Activated T-cell treated with anti-CD3 and anti-CD28 coated beads, Interleukin-2, amount 50 U/mL, for 24 hours (primary cell): ENCODE results near the gene SNCAIP.

Experiments
- DNase-seq: peaks from one replicate; pipeline ENCODE4 v3.0.0-alpha.2; 2020
- H3K27ac Mint-ChIP-seq: 2 replicates; pipeline ENCODE4 v1.8.0; 2020; ENCODE audit warnings: mild to moderate bottlenecking, mixed read lengths
- H3K27me3 Mint-ChIP-seq: 2 replicates; pipeline ENCODE4 v1.8.0; 2020; ENCODE audit warnings: mixed read lengths
- H3K36me3 Mint-ChIP-seq: 2 replicates; pipeline ENCODE4 v1.8.0; 2020; ENCODE audit warnings: low read depth, mixed read lengths
- H3K4me1 Mint-ChIP-seq: 2 replicates; pipeline ENCODE4 v1.8.0; 2020; ENCODE audit warnings: low read depth, mixed read lengths
- H3K4me3 Mint-ChIP-seq: 2 replicates; pipeline ENCODE4 v1.8.0; 2020; ENCODE audit warnings: mild to moderate bottlenecking, moderate library complexity, mixed read lengths
- H3K9me3 Mint-ChIP-seq: 2 replicates; pipeline ENCODE4 v1.8.0; 2020; ENCODE audit warnings: mixed read lengths

The SNCAIP gene

DNA sequence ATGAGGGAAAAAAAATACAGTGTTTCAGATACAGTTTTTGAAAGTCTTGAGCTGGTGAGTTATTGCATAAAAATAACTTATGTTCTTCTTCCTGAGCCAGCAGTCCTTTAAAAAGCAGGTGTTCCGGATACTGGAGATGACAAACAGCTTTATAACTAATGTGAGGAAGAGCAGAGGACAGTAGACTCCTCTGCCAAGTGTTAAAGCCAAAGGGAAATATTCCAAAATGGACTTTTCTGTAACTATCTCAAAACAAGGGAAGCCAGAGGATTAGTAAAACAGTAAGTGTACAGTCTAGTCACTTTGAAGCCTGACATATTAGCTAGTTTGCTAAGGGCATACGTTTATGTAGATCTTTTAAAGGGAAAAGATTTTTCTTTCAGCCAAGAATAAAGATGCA is 11.0 kb upstream of the SNCAIP start:
- DNase-seq = no peak
- no peaks in the 10 kb centered on the region for H3K4me1 Mint-ChIP-seq
- no peaks in the 10 kb centered on the region for H3K36me3 Mint-ChIP-seq
- peaks cover 4% of the 10 kb centered on the region for H3K9me3 Mint-ChIP-seq
- no peak overlapping the region for H3K4me3 Mint-ChIP-seq
- H3K27ac Mint-ChIP-seq = no peak overlapping the region
- H3K27me3 Mint-ChIP-seq = peaks cover 2% of the 10 kb centered on the region

DNA sequence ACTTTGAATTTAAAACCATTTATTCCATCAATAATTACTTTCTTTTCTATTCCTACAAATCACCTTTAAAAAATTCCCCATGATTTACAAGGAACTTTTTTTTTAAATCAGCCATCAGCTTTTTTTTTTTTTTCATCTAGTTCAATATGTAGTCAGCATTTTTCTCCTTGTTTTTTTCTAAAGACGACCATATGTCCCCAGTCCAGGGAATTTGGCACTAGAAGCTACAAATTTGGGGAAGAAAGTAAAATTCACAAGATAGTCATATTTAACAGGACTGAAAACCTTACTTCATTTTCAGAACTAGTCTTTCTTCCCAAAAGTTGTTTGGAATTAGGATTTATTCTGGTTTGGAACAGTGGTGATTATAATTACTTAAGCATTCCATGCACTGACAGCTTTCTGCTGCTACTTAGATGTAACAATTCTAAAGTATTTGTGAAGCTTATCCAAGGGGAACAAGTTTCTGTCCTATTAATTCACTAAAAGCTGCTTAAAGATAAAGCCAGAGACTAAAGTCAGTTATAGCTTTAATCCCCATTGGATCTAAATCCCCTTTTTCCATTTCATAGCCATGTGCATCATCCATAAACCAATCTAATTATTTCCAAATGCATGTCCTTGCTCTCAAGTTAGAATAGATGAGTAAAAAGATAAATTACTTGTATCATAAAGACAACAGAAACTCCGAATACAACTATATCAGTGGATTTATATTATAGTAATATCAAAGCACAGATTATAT is 7.4 kb upstream of the SNCAIP start:
- no peaks in the 10 kb centered on the region for H3K36me3 Mint-ChIP-seq
- no peak overlapping the region for H3K27ac Mint-ChIP-seq
- H3K4me3 Mint-ChIP-seq = no peak overlapping the region
- no peaks in the 10 kb centered on the region for H3K9me3 Mint-ChIP-seq
- DNase-seq = no peak
- peaks cover 8% of the 10 kb centered on the region for H3K27me3 Mint-ChIP-seq
- H3K4me1 Mint-ChIP-seq = no peaks in the 10 kb centered on the region

DNA sequence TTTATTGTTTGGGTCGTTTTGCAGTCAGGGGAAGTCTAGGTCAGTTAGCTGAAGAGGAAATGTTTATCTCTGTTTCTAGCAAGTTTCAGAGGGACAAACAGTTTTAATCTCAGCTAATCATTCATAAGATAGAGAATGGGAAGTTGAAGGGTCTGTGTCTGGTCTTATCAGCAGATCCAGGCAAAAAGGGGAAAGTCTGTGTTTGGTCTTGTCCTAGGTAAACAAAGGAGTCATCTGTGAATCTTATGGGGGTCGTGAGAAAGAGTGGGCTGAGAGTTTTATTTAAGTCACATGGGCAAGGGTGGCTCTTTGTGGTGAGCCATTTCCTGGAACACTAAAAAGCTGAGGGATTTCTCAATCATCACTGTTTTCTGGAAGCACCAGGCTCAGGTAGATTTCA is 5.6 kb upstream of the SNCAIP start:
- Mint-ChIP-seq H3K9me3 (no peaks in the 10 kb centered on the region), H3K4me3 (no peak overlapping the region), H3K4me1 (no peaks in the 10 kb centered on the region), H3K36me3 (no peaks in the 10 kb centered on the region), H3K27ac (no peak overlapping the region), H3K27me3 (peaks cover 26% of the 10 kb centered on the region)
- DNase-seq = no peak

DNA sequence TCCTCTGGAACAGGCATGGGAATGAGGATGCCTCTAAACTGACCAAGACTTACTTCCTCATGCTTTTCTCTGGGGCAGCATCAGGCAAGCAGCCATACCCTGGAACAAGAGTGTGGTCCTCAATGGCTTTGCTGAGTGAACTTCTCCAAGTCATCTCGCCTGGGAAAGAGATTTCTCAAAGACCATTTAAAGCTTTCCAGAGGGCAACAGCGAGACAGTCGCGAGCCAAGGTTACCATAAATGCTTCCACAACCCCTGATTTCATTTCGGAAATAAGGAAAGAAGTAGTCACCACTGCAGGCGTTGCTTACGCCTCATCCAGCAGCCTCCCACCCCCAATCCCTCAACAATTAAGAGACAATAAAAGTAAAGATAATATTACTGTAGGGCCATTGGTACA is 1.1 kb upstream of the SNCAIP start:
- DNase-seq = no peak
- Mint-ChIP-seq H3K4me3 (no peak overlapping the region), H3K36me3 (no peaks in the 10 kb centered on the region), H3K27ac (no peak overlapping the region), H3K27me3 (peaks cover 60% of the 10 kb centered on the region), H3K4me1 (peaks cover 7% of the 10 kb centered on the region), H3K9me3 (no peaks in the 10 kb centered on the region)

DNA sequence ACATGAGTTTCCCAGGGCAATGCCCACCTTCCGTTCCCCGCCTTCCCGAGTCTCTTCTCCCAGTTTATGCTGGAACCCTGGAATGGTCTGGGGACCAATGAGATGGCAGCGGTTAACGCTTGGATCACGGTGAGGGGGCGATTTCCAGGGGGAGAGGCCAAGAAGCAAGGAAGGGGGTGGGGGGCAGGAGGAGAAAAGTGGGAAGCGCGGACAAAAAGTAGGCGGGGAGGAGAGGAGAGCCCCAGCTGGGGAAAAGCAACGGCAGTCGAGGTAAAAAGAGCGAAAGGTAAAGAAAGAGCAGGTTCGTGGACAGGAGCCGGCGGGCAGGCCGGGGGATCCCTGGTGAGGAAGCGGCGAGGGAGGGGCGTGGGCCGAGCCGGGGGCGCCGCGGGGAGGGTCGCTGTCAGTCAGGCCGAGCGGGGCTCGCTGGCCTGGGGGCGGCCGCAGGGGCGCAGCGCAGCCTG is 508 bp upstream of the SNCAIP start:
- Mint-ChIP-seq H3K27me3 (peaks cover 60% of the 10 kb centered on the region), H3K27ac (no peak overlapping the region), H3K4me1 (peaks cover 7% of the 10 kb centered on the region), H3K4me3 (no peak overlapping the region), H3K9me3 (no peaks in the 10 kb centered on the region), H3K36me3 (no peaks in the 10 kb centered on the region)
- no peak for DNase-seq

DNA sequence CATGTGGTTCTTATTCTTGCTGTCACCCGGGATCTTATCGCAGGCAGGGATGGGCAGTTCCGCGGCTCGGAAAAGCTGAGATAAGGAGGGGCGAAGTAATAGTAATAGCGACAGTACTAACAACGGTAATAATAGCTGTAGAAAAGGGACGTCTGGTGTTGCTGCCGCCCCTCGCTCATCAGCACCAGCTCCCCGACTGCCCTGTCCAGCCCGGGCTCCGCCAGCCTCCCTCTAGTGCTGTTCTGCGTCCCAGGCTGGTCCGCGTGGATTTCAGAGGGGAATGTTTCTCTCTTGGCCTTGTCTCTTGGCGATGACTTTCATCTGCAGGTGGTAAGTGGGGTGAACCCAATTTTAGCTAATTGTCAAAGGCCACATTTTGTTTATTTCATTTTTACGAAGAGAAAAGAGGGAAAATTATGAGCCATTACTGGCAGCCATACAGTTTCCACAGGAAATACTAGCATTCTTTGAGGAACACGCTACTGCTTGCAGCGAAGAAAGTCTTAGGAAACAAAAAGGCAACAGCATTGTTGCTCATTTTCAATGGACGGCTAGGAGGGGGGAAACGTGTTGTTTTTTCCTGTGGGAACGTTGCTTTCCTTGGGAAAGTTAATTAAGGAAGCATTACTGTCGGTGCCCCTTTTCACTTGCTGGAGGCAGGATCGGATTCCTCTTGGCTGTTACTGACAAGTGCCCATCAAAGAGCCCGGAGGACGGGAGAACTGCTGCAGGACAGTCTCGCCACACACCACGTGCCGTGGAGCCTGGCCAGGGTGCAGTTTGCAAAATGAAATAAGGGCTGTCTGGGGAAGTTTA is 762 bp downstream of the SNCAIP start:
- no peaks in the 10 kb centered on the region for H3K36me3 Mint-ChIP-seq
- no peak overlapping the region for H3K4me3 Mint-ChIP-seq
- H3K27ac Mint-ChIP-seq = no peak overlapping the region
- peaks cover 60% of the 10 kb centered on the region for H3K27me3 Mint-ChIP-seq
- peaks cover 7% of the 10 kb centered on the region for H3K4me1 Mint-ChIP-seq
- DNase-seq = no peak
- H3K9me3 Mint-ChIP-seq = no peaks in the 10 kb centered on the region

DNA sequence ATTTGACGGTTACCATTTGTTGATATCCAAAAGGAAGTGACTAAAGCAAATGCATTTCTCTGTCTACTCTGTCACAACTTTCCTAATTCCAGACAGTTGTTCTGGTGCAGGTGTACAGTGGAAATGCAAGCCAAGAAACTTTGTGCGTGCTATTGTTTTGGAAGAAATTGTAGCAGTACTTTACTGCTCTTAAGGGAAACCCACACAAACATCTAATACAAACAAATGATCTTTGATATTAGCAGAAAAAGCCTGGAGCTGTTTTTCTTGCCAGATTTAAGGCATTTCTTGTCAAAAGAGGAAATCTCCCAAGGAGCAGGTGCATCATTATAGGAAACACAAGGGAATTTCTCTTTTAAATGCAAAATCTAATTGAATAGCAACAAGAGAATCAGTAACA is 2.0 kb downstream of the SNCAIP start:
- H3K4me1 Mint-ChIP-seq = peaks cover 7% of the 10 kb centered on the region
- no peak overlapping the region for H3K4me3 Mint-ChIP-seq
- no peaks in the 10 kb centered on the region for H3K36me3 Mint-ChIP-seq
- peaks cover 60% of the 10 kb centered on the region for H3K27me3 Mint-ChIP-seq
- DNase-seq = no peak
- no peaks in the 10 kb centered on the region for H3K9me3 Mint-ChIP-seq
- H3K27ac Mint-ChIP-seq = no peak overlapping the region

DNA sequence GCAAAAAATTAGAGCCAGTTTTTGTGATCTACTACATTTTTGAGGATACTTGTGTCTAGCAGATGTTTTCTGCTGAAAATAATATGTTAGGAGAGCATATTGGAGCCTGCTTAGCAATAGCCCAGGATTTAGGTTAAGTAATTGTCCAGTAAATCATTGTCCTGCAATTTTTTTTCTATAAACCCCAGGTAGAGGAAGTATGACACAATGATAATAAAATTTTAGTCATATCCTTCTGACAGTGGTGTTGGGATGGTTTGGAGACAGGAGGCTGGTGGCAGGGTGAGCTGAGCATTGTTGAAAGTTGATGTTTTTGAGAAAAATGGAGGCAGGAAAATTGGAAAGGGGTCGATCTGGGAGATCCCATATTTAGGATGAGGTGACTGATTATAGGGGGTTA is 3.5 kb downstream of the SNCAIP start:
- no peaks in the 10 kb centered on the region for H3K9me3 Mint-ChIP-seq
- DNase-seq = no peak
- H3K27me3 Mint-ChIP-seq = peaks cover 45% of the 10 kb centered on the region
- H3K36me3 Mint-ChIP-seq = no peaks in the 10 kb centered on the region
- H3K4me3 Mint-ChIP-seq = no peak overlapping the region
- no peak overlapping the region for H3K27ac Mint-ChIP-seq
- peaks cover 7% of the 10 kb centered on the region for H3K4me1 Mint-ChIP-seq

DNA sequence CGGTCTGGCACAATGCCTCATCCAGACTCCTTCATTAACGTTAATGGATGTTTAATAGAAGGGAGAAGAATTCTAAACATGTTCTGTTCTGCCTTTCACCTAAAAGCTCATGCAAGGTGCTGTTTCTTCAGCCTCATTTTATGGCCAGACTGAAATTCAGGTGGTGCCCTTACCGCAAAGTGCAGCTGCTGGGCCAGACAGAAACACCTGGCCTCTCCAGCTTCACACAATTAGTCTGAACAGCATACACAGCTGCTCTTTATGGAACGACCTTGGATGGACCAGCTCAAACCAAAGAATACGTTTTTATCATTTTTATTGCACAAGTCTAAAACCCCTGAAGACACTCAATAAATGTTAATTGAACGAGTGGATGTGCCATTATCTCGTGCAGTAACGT is 4.6 kb downstream of the SNCAIP start:
- Mint-ChIP-seq H3K4me3 (no peak overlapping the region), H3K27ac (no peak overlapping the region), H3K4me1 (peaks cover 7% of the 10 kb centered on the region), H3K9me3 (no peaks in the 10 kb centered on the region), H3K27me3 (peaks cover 34% of the 10 kb centered on the region), H3K36me3 (no peaks in the 10 kb centered on the region)
- no peak for DNase-seq

DNA sequence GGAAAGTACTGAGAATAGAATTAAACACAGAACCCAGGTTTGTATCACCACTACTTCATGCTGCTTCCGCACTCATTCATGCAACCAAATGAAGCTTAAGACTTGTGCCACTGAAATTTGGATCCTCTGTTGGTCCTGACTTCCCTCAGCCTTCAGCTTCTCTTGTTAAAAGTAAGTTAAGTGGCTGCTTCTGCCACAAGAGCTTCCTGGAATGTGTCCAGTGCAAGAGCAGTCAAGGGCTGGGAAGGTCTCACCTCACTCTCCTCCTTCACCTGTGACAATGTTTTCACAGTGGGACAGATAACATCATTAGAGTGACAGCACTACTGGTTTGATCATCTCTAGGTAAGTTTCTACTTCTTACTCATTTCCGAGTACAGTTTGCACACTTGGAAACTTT is 7.9 kb downstream of the SNCAIP start:
- no peaks in the 10 kb centered on the region for H3K9me3 Mint-ChIP-seq
- H3K4me3 Mint-ChIP-seq = no peak overlapping the region
- peaks cover 9% of the 10 kb centered on the region for H3K27me3 Mint-ChIP-seq
- no peaks in the 10 kb centered on the region for H3K36me3 Mint-ChIP-seq
- no peak for DNase-seq
- no peak overlapping the region for H3K27ac Mint-ChIP-seq
- no peaks in the 10 kb centered on the region for H3K4me1 Mint-ChIP-seq

DNA sequence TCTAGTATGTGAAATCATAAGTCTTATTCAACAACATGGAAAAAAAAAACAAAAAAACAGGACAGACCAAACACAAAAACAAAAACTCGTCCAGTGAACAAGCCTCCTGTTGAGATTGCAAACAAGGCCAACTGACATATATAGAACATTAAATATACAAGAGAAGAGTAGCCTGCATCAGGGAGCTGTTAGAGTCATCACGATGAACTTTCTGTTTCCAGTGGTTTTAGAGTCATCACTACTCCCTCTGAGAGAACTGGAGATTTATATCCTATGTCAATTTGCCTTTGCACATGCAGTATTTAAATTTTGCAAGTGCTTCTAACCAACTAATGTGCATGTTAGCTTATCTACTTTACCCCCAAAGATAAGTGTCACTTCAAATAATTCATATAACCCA is 9.9 kb downstream of the SNCAIP start:
- Mint-ChIP-seq H3K9me3 (no peaks in the 10 kb centered on the region), H3K4me3 (no peak overlapping the region), H3K4me1 (no peaks in the 10 kb centered on the region), H3K27ac (no peak overlapping the region), H3K27me3 (no peaks in the 10 kb centered on the region), H3K36me3 (no peaks in the 10 kb centered on the region)
- DNase-seq = no peak

DNA sequence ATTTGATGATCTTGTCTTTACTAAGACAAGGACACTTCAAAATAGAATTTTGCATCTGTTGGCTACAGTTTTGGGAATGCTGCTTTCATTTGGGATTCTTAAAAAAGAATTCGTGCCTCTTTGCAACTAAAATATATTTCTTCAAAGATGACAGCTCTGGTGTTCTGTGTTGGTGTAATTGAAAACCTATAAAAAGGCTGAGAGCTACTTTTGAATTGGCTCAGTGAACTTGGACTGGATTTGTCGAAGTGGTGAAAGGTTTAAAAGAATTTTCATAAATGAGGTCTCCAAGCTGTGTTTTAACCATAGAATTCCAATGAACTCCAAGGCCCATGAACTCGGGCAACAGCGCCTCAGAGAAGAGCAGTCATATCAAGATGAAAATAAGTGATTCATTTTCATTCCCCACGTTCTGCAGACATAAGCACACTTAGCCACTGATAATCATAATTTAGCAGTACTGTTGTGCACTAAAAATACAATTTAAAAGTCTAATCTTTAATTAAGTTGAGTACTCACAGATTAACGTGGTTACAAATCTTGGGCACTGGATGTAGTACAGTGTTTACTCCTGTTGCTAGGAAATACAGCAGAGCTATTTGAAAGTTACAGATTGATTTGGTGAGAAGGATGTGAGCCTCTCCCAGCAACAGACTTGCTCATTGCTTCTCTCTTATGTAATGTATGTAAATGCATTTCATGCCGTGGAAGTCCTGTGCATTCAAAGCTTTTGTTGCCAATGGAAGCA is 10.9 kb downstream of the SNCAIP start:
- no peaks in the 10 kb centered on the region for H3K36me3 Mint-ChIP-seq
- H3K9me3 Mint-ChIP-seq = no peaks in the 10 kb centered on the region
- H3K27me3 Mint-ChIP-seq = no peaks in the 10 kb centered on the region
- no peak overlapping the region for H3K27ac Mint-ChIP-seq
- H3K4me3 Mint-ChIP-seq = no peak overlapping the region
- H3K4me1 Mint-ChIP-seq = no peaks in the 10 kb centered on the region
- no peak for DNase-seq

DNA sequence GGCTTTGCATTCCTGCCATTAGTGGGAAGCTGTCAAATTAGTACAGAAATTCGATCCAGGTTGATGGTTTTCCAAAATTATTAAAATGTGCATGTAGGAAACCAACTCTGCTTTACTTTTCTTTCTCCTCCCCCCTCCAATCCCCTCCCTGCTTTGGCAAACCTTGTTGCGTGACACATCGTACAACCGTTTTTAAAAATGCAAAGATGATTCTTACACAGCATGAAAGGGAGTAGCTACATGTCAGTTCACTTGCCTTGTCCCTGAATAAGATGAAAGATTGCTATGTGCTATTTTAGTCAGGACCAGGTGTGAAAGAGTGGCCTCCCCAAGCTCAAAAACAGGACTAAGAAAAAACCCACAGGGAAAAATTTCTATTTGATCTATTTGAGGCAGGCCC is 11.7 kb downstream of the SNCAIP start:
- no peaks in the 10 kb centered on the region for H3K4me1 Mint-ChIP-seq

DNA sequence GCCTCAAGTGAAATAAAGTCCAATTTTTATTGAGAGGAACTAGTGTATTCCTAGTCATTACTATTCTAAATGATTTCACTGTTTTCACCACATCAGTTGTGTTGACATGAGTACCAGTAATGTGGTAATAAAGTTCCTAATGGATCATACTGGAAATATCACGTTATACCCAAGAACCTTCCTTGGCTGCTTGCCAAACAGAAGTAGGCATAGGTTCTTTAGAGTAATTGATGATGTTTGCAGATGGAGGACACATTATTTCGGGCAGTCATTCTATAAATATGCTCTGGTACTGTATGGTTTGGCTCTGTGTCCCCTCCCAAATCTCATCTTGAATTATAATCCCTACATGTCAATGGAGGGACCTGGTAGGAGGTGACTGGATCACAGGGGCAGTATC is 15.1 kb downstream of the SNCAIP start:
- H3K4me1 Mint-ChIP-seq = no peaks in the 10 kb centered on the region
- H3K27me3 Mint-ChIP-seq = no peaks in the 10 kb centered on the region
- H3K4me3 Mint-ChIP-seq = no peak overlapping the region
- H3K36me3 Mint-ChIP-seq = no peaks in the 10 kb centered on the region
- H3K27ac Mint-ChIP-seq = no peak overlapping the region
- no peak for DNase-seq
- H3K9me3 Mint-ChIP-seq = no peaks in the 10 kb centered on the region

More for the DNA sequence above, 11.7 kb downstream of the SNCAIP start:
- no peaks in the 10 kb centered on the region for H3K36me3 Mint-ChIP-seq
- H3K27me3 Mint-ChIP-seq = no peaks in the 10 kb centered on the region
- DNase-seq = no peak
- H3K27ac Mint-ChIP-seq = no peak overlapping the region
- no peaks in the 10 kb centered on the region for H3K9me3 Mint-ChIP-seq
- H3K4me3 Mint-ChIP-seq = no peak overlapping the region

DNA sequence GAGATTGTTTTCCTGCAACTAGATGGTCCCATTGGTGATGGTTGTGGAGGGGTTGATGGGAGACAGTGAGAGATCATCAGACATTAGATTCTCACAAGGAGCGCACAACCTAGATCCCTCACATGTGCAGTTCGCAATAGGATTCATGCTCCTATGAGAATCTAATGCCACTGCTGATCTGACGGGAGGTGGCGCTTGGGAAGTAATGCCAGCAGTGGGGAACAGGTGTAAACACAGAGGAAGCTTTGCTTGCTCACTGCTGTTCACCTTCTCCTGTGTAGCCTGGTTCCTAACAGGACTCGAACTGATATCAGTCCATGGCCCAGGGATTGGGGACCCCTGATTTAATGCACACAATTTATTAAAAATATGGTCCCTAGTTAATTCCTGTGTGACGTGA is 18.8 kb downstream of the SNCAIP start:
- H3K4me1 Mint-ChIP-seq = no peaks in the 10 kb centered on the region
- H3K27me3 Mint-ChIP-seq = no peaks in the 10 kb centered on the region
- no peak overlapping the region for H3K27ac Mint-ChIP-seq
- no peak overlapping the region for H3K4me3 Mint-ChIP-seq
- H3K9me3 Mint-ChIP-seq = no peaks in the 10 kb centered on the region
- no peaks in the 10 kb centered on the region for H3K36me3 Mint-ChIP-seq
- DNase-seq = no peak
